Stimulated activated CD8-positive, alpha-beta memory T cell treated with anti-CD3 and anti-CD28 coated beads, Interleukin-7, amount 100 ng/mL, for 4 hours (primary cell): ENCODE data around the gene KRTAP5-10.
"Not testable (repeated sequence)": the region's sequence is repeated elsewhere in the genome, so short reads cannot be mapped to it uniquely, and the experiment has no call there.

Experiments
- DNase-seq, 2 donors: peaks; one replicate each; pipeline ENCODE4 v3.0.0-alpha.2; 2020; ENCODE audit warnings: low read depth in 2 of 2

Gene KRTAP5-10, protein sequence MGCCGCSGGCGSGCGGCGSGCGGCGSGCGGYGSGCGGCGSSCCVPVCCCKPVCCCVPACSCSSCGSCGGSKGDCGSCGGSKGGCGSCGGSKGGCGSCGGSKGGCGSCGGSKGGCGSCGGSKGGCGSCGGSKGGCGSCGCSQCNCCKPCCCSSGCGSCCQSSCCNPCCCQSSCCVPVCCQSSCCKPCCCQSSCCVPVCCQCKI

DNA sequence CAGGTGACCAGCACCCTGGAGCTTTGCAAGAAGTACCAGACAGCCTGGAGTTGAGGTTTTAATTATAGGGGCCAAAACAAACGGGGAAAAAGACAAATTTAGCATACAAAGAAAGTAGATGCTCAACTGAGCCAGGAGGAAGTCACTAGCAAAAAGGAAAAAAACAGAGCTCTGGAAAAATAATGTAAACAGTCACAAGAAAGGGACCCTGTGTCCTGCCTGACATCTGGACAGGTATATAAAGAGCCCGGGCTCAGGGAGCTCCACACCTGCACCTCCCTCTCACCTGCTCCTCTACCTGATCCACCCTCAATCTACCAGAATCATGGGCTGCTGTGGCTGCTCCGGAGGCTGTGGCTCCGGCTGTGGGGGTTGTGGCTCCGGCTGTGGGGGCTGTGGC lies at the start of gene KRTAP5-10:
TSS of gene KRTAP5-10 (plus strand) at position 301 of the 400 bp plus-strand sequence. CDS start at position 326, 25 bp downstream.
- no peak for DNase-seq

DNA sequence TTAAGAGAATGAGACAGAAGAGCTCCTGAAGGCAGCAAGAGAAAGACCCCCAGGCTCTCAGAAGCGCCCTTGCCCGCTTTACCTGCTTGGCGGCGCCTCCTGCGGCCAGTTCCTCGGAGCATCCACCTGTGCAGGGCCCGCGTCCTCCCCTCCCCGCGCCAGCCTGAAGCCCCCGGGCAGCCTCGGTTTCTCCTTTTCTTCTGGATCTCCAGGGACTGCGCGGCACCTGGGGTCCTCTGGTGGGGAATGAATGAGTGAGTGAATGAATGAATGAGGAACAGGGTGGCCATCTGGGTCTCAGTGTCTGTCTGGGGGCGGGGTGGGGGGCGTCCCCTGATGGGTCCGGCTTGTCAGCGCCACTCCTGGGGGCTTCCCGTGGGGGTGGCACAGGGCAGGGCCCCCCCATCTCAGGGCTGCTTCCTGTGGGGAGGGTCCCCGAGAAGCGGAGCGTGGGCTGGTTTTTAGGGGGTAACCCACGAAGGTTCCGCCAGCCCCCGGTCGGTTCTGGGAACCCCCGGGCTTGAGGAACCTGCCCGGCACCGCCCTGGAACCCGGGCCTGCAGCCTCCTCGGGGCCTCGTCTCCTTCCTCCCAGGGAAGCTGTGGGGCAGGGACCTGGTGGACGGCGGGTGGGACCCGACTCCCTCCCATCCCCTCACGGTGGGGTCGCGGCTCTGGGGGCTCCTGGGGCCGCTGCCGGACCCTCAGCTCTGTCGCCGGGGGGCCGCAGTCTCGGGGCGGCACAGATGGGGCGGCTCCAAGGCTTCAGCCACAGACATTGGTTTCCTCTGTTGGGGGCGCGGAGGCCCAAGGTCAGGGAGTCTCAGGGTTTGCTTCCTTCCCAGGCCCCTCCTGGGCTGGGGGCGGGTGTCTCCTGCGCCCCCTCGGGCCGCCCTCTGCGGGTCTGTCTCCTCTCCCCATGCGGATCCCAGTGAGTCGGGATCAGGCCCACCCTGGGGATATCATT lies 46.6 kb upstream of the KRTAP5-10 start:
- no peak for DNase-seq

DNA sequence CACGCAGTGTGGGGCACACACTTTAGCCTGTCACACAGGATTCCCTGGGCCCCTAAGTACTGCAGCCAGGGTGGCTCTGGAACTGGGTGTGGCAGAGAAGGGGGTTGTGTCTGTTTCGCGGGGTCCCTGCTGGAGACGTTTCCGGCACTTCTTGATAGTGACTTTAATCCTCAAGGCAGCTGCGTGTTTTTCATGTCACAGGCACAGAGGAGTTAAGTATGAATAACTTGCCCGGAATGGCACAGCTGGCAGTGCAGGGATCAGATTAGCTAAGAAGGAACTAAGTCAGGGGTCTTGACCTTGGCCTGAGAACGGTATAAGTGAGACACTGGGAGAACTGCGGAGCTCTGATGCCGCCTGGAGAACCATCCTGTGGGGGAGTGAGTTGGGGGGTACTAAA lies 45.8 kb upstream of the KRTAP5-10 start:
- DNase-seq: no peak

DNA sequence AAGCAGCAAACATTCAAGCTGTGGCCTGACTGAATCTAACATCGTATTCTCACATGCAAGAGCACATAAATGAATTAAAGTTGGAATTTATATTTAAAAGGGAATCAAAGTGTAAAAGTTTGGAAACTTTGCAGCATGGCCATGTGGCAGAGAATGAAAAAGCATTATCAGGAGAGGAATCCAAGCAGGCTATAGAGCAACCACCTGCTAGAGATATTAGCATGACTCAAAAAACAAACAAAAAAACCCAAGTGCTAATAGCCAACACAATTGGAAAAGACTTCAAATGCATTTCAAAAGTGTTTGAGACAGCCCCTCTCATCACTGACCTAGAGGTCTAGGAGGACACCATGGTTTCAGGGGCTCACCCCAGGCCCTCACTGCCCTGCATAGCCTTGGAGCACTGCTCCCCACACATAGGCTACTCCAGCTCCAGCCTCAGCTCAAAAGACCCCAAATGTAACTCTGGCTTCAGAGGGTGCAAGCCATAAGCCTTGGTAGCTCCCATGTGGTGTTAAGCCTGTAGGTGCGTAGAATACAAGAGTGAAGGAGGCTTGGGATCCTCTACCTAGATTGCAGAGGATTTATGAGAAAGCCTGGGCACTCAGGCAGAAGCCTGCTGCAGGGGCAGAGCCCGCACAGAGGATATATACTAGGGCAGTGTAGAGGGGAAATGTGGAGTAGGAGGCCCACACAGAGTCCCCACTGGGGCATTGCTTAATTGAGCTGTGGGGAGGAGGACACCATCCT lies 40.0 kb upstream of the KRTAP5-10 start:
- DNase-seq: no peak

DNA sequence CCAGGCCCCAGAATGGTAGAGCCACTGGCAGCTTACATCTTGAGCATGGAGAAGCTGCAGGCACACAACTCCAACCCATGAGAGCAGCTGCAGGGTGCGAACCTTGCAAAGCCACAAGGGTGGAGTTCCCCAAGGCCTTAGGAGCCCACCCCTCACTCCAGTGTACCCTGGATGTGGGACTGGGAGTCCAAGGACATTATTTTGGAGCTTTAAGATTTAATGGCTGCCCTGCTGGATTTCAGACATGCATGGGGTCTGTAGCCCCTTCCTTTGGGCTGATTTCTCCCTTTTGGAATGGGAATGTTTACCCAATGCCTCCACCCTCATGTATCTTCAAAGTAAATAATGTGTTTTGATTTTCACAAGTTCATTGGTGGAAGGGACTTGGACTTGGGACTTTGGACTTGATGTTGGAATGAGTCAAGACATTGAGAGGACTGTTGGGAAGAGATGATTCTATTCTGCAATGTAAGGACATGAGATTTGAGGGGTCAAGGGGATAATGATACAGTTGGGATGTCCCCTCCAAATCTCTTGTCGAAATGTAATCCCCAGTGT lies 39.3 kb upstream of the KRTAP5-10 start:
- DNase-seq: no peak

DNA sequence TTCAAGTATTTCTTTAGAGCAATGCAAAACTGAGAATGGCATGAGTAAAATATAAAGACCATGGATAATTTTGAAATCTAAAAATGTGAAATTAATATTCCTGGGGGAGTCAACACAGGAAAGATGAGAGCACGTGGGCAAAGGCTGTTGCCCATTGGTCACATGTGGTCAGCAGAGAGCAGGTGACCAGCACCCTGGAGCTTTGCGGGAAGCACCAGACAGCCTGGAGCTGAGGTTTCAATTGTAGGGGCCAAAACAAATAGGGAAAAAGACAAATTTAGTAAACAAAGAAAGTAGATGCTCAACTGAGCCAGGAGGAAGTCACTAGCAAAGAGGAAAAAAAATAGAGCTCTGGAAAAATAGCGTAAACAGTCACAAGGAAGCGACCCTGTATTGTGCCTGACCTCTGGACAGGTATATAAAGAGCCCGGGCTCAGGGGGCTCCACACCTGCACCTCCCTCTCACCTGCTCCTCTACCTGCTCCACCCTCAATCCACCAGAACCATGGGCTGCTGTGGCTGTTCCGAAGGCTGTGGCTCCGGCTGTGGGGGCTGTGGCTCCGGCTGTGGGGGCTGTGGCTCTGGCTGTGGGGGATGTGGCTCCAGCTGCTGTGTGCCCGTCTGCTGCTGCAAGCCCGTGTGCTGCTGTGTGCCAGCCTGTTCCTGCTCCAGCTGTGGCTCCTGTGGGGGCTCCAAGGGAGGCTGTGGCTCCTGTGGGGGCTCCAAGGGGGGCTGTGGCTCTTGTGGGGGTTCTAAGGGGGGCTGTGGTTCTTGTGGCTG lies 38.4 kb upstream of the KRTAP5-10 start, which contains the start of gene KRTAP5-7:
TSS of gene KRTAP5-7 (plus strand) at position 472 of the 780 bp plus-strand sequence. CDS start at position 506, 34 bp downstream.
- not testable (repeated sequence) for DNase-seq

DNA sequence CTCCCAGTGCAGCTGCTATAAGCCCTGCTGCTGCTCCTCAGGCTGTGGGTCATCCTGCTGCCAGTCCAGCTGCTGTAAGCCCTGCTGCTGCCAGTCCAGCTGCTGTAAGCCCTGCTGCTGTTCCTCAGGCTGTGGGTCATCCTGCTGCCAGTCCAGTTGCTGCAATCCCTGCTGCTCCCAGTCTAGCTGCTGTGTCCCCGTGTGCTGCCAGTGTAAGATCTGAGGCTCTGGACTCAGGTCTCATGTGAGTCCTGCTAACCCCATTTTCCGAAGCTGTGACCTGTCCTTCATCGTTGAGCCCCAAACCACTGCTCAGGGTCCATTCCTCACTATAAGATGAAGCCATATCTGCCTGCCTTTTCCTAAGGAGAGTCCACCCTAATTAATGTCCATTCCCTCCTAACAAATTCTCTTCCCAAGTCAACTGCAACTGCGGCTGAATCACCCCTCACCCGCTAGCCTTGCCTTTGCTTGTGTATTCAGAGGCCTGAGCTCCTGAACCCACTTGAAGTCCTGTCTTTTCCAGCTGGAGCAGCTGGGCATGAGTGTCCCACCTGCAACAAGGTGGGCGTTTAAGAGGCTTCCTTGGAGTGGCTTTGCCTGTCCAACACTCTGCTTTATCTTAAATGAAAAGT lies 37.7 kb upstream of the KRTAP5-10 start:
- DNase-seq: no peak

DNA sequence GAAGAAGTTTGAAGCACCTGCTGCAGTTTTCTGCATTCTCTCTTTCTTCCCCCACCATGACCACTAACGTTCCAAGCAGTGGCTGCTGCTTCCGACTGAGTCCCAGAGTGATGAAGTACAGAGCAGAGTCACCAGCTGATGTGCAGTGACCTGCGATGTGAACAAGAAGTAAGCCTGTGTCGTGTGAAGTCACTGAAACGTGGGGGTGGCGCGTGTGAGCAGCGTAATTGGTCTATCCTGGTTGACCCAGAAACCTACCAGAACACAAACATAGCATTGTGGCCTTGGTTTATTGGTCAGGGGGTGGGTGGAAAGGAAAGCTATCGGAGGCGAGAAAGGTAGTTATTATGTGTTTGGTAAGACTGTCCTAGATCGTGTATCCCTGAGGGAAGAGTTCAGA lies 34.8 kb upstream of the KRTAP5-10 start:
- DNase-seq: no peak

DNA sequence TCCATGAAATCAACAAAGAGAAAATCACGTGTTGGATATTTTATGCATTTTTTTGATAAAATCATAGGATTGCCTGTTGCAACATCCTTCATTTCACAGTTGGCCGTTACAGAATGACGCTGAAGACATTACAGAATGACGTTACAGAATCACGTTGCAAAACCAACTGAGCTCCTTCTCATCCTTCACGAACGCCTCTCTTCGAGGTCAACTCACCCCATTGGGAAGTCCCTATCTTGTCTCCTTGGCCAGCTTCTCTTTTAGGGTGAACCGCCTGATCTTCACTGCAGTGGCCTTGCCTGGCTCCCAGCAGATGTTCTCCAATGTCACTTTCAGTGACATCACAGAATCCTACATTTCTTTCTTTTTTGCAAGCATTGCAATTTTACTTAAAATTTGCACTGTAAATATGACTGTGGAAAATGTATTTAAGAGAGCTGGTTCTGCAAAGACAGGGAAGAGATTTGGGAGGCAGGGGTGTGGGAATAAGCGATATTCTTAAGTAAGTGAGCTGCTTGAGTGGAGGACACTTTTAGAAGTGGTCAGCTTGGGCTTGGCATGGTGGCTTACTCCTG lies 33.2 kb upstream of the KRTAP5-10 start:
- no peak for DNase-seq

DNA sequence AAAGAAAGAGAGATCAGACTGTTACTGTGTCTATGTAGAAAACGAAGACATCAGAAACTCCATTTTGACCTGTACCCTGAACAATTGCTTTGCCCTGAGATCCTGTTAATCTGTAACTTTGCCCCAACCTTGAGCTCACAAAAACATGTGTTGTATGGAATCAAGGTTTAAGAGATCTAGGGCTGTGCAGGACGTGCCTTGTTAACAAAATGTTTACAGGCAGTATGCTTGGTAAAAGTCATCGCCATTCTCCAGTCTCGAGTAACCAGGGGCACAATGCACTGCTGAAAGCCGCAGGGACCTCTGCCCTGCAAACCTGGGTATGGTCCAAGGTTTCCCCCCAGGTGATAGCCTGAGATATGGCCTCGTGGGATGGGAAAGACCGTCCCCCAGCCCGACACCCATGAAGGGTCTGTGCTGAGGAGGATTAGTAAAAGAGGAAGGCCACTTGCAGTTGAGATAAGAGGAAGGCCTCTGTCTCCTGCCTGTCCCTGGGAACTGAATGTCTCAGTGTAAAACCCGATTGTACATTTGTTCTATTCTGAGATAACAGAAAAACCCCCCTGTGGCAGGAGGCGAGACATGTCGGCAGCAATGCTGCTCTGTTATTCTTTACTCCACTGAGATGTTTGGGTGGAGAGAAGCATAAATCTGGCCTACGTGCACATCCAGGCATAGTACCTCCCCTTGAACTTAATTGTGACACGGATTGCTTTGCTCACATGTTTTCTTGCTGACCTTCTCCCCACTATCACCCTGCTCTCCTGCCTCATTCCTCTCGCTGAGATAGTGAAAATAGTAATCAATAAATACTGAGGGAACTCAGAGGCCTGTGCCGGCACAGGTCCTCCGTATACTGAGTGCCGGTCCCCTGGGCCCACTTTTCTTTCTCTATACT lies 30.4 kb upstream of the KRTAP5-10 start:
- DNase-seq: not testable (repeated sequence)

DNA sequence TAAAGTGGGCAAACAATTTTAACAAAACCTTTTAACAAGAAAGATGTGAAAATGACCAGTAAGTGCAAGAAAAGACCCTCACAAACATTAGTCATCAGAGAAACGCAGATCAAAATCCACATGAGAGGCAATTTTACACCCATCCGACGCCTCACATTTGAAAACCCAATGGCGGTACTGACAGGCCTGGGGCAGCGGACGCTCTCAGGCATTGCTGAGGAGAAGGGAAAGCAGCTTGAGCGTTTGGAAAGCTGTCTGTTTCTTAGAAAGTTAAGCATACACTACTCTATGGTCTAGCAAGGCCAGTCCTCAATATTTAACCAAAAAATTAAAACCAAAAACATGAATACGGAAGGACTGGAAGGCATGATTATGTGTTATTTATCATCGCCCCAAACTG lies 29.5 kb upstream of the KRTAP5-10 start:
- DNase-seq: no peak

DNA sequence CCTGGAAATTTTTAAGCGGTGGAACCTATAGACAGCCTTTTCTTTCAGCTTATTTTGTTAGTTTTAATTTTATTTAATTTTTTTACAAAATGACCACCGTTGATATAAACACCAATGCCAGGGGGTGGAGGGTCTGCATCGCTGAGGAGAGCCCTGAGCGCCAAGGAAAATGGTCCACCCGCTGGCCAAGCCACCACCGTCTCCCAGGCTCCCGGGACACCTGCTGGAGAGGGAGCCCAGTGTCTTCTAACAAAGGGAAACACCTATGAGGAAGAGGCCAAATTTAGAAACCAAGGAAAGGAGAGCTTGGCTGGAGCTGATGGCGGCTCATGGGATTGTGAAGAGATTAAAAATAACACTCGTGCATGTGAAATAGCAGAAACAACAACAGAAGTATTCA lies 27.8 kb upstream of the KRTAP5-10 start:
- DNase-seq: no peak

DNA sequence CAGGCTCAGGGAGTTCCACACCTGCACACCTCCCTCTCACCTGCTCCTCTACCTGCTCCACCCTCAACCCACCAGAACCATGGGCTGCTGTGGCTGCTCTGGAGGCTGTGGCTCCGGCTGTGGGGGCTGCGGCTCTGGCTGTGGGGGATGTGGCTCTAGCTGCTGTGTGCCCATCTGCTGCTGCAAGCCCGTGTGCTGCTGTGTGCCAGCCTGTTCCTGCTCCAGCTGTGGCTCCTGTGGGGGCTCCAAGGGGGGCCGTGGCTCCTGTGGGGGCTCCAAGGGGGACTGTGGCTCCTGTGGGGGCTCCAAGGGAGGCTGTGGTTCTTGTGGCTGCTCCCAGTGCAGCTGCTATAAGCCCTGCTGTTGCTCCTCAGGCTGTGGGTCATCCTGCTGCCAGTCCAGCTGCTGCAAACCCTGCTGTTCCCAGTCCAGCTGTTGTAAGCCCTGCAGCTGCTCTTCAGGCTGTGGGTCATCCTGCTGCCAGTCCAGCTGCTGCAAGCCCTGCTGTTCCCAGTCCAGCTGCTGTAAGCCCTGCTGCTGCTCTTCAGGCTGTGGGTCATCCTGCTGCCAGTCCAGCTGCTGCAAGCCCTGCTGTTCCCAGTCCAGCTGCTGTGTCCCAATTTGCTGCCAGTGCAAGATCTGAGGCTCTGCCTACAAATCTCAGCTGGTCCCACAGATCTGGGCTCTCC lies 27.2 kb upstream of the KRTAP5-10 start, which contains the start of gene KRTAP5-8:
TSS of gene KRTAP5-8 (plus strand) at position 49 of the 689 bp plus-strand sequence. CDS start at position 80, 31 bp downstream.
- not testable (repeated sequence) for DNase-seq

DNA sequence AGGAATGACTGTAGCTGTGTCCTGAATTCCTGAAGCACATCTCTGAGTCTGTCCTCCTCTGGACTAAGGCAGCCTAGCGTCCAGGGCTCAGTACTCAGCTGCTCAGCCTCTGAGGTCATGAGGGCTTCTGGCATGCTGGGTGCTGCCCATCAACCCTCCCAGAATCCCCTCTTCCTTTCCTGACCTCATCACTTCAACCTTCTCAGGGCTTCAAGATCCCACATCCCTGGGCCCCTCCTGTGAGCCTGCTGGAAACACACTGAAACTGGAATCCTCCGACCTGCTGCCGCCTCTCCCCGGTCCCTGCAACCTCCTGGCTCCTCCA lies 26.7 kb upstream of the KRTAP5-10 start:
- no peak for DNase-seq

DNA sequence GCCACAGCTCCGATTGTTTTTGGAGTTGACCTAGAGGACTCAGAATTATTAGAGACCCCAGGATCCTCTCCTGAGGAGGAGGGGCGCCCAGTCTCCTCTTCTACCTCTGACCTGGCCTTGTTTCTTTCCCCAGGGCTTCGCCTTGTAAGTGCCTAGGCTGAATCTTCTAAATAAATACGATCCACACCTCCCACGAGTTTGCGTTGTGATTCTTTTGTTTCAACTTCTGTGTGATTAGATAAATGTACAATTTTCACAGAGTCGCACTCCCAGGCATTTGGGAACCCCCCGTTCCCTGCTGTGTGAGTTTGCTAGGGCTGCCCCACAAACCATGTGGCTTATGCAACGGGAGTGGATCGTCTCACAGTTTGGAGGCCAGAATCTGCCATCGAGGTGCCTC lies 26.3 kb upstream of the KRTAP5-10 start:
- no peak for DNase-seq

DNA sequence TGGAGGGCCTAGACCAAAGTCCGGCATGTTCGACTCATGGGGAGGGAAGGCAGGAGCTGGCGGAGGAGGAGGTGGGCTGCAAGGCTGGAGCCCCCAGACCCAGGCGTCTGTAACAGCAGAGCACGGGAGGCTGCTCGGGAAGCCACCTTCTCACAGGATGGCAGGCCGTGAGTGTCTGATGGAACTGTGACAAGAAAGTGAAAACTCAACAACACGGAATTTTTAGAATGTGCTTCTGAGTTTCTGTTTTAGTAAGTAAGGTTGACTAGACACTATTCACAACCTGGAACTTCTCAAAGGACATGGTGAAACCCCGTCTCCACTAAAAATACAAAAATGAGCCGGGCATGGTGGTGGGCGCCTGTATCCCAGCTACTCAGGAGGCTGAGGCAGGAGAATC lies 25.4 kb upstream of the KRTAP5-10 start:
- DNase-seq: not testable (repeated sequence)

DNA sequence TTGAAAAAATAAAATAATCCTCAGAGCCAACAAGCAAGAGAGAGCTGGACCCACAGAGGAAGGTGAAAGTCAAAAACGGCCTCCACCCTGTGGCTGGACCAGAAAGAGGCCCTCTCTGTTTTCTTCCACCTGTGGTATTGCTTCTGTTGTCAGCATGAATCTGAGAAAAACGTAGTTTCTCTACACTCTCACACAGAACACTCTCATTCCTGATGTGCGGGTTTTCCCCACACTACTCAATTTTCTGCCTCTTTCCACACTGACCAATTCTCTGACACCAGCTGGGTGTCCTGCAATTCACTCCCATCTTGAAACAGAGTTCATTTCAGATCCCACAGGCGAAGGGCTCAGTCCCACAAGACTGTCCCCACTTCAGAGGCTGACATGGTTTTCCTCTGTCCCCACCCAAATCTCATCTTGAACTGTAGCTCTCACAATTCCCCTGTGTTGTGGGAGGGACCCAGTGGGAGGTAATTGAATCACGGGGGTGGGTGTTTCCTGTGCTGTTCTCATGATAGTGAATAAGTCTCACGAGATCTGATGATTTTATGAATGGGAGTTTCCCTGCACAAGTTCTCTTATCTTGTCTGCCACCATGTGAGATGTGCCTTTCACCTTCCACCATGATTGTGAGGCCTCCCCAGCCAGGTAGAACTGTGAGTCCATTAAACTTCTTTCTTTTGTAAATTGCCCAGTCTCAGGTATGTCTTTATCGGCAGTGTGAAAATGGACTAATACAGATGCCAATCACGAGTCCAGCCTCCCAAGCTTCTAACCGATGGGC lies 24.6 kb upstream of the KRTAP5-10 start:
- not testable (repeated sequence) for DNase-seq

DNA sequence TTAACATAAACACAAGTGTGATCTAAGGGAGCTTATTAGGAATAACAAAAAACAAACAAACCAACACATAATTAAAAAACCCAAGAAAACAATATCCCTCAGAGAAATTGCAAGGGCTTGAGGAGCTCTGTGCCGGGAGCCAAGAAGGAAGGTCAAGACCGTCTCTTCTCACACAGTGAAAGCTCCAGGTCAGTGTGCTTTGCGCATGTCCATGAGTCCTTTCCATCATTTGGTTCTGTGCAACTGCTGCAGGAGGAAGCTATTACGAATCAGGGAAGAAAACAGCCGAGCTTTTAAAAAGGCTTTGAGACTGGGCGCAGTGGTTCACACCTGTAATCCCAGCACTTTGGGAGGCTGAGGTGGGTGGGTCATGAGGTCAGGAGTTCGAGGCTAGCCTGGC lies 23.0 kb upstream of the KRTAP5-10 start:
- DNase-seq: no peak
